CD4-positive, alpha-beta T cell treated with Interleukin-10 for 1 hour (primary cell): ENCODE data around the gene DCTN3.

Experiments
- DNase-seq: peaks from one replicate; pipeline ENCODE4 v3.0.0-alpha.2; 2020

Gene DCTN3

GRCh38 chr9:34588671-34589635 lies 31.3 kb downstream of the DCTN3 start:
- DNase-seq, result no peak

GRCh38 chr9:34587271-34587670 lies 33.0 kb downstream of the DCTN3 start:
- no peak for DNase-seq

GRCh38 chr9:34585946-34586669 lies 34.2 kb downstream of the DCTN3 start:
- DNase-seq, result no peak

GRCh38 chr9:34584970-34585369 lies 35.3 kb downstream of the DCTN3 start:
- DNase-seq, result no peak

GRCh38 chr9:34582787-34583186 lies 37.5 kb downstream of the DCTN3 start:
- no peak for DNase-seq

- no peak for DNase-seq
These were observed 39.0 kb downstream of the DCTN3 start for GRCh38 chr9:34581318-34581717.

- no peak for DNase-seq
These were observed 39.9 kb downstream of the DCTN3 start for GRCh38 chr9:34580358-34580757.

- no peak for DNase-seq
These were observed 40.5 kb downstream of the DCTN3 start for GRCh38 chr9:34579808-34580163.

GRCh38 chr9:34579104-34579807 lies 41.0 kb downstream of the DCTN3 start:
- DNase-seq, result no peak

- no peak for DNase-seq
These were observed 41.8 kb downstream of the DCTN3 start for GRCh38 chr9:34578241-34579103.

GRCh38 chr9:34577400-34578240 lies 42.7 kb downstream of the DCTN3 start:
- no peak for DNase-seq

- DNase-seq, result no peak
These were observed 43.5 kb downstream of the DCTN3 start for GRCh38 chr9:34576597-34577399.

- DNase-seq, result no peak
These were observed 44.3 kb downstream of the DCTN3 start for GRCh38 chr9:34575862-34576596.

GRCh38 chr9:34575241-34575640 lies 45.1 kb downstream of the DCTN3 start:
- DNase-seq, result no peak

- no peak for DNase-seq
These were observed 45.7 kb downstream of the DCTN3 start for GRCh38 chr9:34574571-34574970.

- no peak for DNase-seq
These were observed 46.5 kb downstream of the DCTN3 start for GRCh38 chr9:34573599-34574325.

GRCh38 chr9:34572628-34573027 lies 47.7 kb downstream of the DCTN3 start:
- DNase-seq, result no peak

GRCh38 chr9:34572092-34572491 lies 48.2 kb downstream of the DCTN3 start:
- no peak for DNase-seq

- DNase-seq, result no peak
These were observed 48.8 kb downstream of the DCTN3 start for GRCh38 chr9:34571481-34571810.
